Measurements from ENCODE around the gene CDK14. TPM values are rescaled to one million over a fixed set of nuclear protein-coding genes. Genes with fewer than 3 reads are reported as not detected.
A peak's percentile ranks its signal among the peaks of the same experiment; 100 is the strongest.

The CDK14 gene
- total and polyA plus RNA-seq, 10 of the 15 experiments (the other 5 are each of a cell fraction or from before 2014, with no cell fraction given) = 6.5 to 61.3 (median 24.2) TPM

GRCh38 chr7:90791596-90791995, 195.5 kb downstream of the CDK14 start:
- Histone ChIP-seq H3K27me3 (replicated peaks in 1 of 2; ENCODE audit: control insufficient read depth in 2 of 2, insufficient read depth in 2 of 2, low read length in 1 of 2) (no peaks in the 10 kb centered on the region), H4K20me1 (ENCODE audit: control insufficient read depth, insufficient read depth) (no peaks in the 10 kb centered on the region), H3K36me3 (ENCODE audit: control insufficient read depth in 2 of 2, insufficient read depth in 2 of 2, low read length in 1 of 2) (no peaks in the 10 kb centered on the region), H3K27ac (ENCODE audit: control insufficient read depth, insufficient read depth) (no peak overlapping the region), H3K4me2 (ENCODE audit: control insufficient read depth, insufficient read depth) (no peak overlapping the region), H3K4me3 (no peak overlapping the region), H2AFZ (ENCODE audit: control insufficient read depth, low read depth, low read length) (no peak overlapping the region), H3K9me3 (replicated peaks; ENCODE audit: control insufficient read depth, insufficient read depth, low read length) (peaks cover 10% of the 10 kb centered on the region; the same call in 2 of the 3 replicates), H3K4me1 (ENCODE audit: control insufficient read depth, insufficient read depth, low read length) (no peaks in the 10 kb centered on the region), H3K79me2 (ENCODE audit: control insufficient read depth, insufficient read depth, low read length) (no peaks in the 10 kb centered on the region), H3K9ac (ENCODE audit: control insufficient read depth, insufficient read depth, low read length) (no peak overlapping the region)
- POLR2A ChIA-PET = no interaction called here
- SMC1A ChIA-PET (ENCODE audit: uncharacterized antibody, unreplicated experiment) = interaction anchor here (2.0 kb wide), 1 partner anchor 14 kb away, joined by 9 read pairs; no protein-coding TSS in a partner anchor
- WGBS (ENCODE audit: insufficient coverage, insufficient replicate concordance, low lambda C conversion rate, missing lambda C conversion rate) = 79% methylated on average over 2 of the region's 3 CpGs
- intact Hi-C loops (cut with micrococcal nuclease; ENCODE audit: unreplicated experiment) (no loop called here), in situ Hi-C loops (cut with MboI) (no loop called here)
- RAD21 ChIA-PET (ENCODE audit: unreplicated experiment) = no interaction called here
- CTCF ChIA-PET = no interaction called here
- DNase-seq (ENCODE audit: low read depth, low spot score) (no peak), FAIRE-seq (no peak), ATAC-seq (no peak)
- BruUV-seq (replicated peaks) = no TSS peak
- TF ChIP-seq PKNOX1 (IDR thresholded peaks at IDR 0.05) (no peak), STAT3 (IDR thresholded peaks at IDR 0.05; ENCODE audit: low read depth, low read length) (no peak), SIN3A (IDR thresholded peaks at IDR 0.05; ENCODE audit: low read depth, low read length) (no peak), YBX1 (IDR thresholded peaks at IDR 0.05) (no peak), RAD21 (IDR thresholded peaks at IDR 0.05; ENCODE audit: insufficient read depth, low read depth, low read length) (no peak), RELA (IDR thresholded peaks at IDR 0.05; ENCODE audit: borderline replicate concordance, partially characterized antibody) (no peak)

- RAD21 ChIA-PET (ENCODE audit: unreplicated experiment) = no interaction called here
- Histone ChIP-seq H3K4me2 (ENCODE audit: control insufficient read depth, insufficient read depth) (no peak overlapping the region), H3K79me2 (ENCODE audit: control insufficient read depth, insufficient read depth, low read length) (no peaks in the 10 kb centered on the region), H2AFZ (ENCODE audit: control insufficient read depth, low read depth, low read length) (no peak overlapping the region), H3K27me3 (replicated peaks in 1 of 2; ENCODE audit: control insufficient read depth in 2 of 2, insufficient read depth in 2 of 2, low read length in 1 of 2) (no peaks in the 10 kb centered on the region), H3K9me3 (replicated peaks; ENCODE audit: control insufficient read depth, insufficient read depth, low read length) (peaks cover 10% of the 10 kb centered on the region; the same call in 2 of the 3 replicates), H4K20me1 (ENCODE audit: control insufficient read depth, insufficient read depth) (no peaks in the 10 kb centered on the region), H3K9ac (ENCODE audit: control insufficient read depth, insufficient read depth, low read length) (no peak overlapping the region), H3K4me3 (no peak overlapping the region), H3K36me3 (ENCODE audit: control insufficient read depth in 2 of 2, insufficient read depth in 2 of 2, low read length in 1 of 2) (no peaks in the 10 kb centered on the region), H3K4me1 (ENCODE audit: control insufficient read depth, insufficient read depth, low read length) (no peaks in the 10 kb centered on the region), H3K27ac (ENCODE audit: control insufficient read depth, insufficient read depth) (no peak overlapping the region)
- ATAC-seq (peak; percentile 31; the same call in 2 of the 3 replicates), FAIRE-seq (no peak), DNase-seq (ENCODE audit: low read depth, low spot score) (no peak)
- intact Hi-C loops (cut with micrococcal nuclease; ENCODE audit: unreplicated experiment) (no loop called here), in situ Hi-C loops (cut with MboI) (no loop called here)
- WGBS (ENCODE audit: insufficient coverage, insufficient replicate concordance, low lambda C conversion rate, missing lambda C conversion rate) = 0% methylated on average over 1 of the region's 1 CpG
- SMC1A ChIA-PET (ENCODE audit: uncharacterized antibody, unreplicated experiment) = interaction anchor here (1.0 kb wide), 1 partner anchor 15 kb away, joined by 4 read pairs; no protein-coding TSS in a partner anchor
- POLR2A ChIA-PET = no interaction called here
- BruUV-seq (replicated peaks) = no TSS peak
- CTCF ChIA-PET = no interaction called here
- no peak for TF ChIP-seq SREBF1 (IDR thresholded peaks at IDR 0.05; ENCODE audit: low read length)
- no peak for TF ChIP-seq NR2C1 (IDR thresholded peaks at IDR 0.05)
- TF ChIP-seq ZBED1 (IDR thresholded peaks at IDR 0.05; ENCODE audit: borderline replicate concordance) = no peak
- TF ChIP-seq NFYB (IDR thresholded peaks at IDR 0.05; ENCODE audit: insufficient read depth, low read depth, low read length) = no peak
- no peak for TF ChIP-seq MXI1 (IDR thresholded peaks at IDR 0.05; ENCODE audit: low read depth, low read length)
- TF ChIP-seq EGR1 (IDR thresholded peaks at IDR 0.05; ENCODE audit: borderline replicate concordance in 1 of 2, low read depth in 2 of 2, low read length in 2 of 2) = no peak
- TF ChIP-seq CTCF (IDR thresholded peaks at IDR 0.05 in 2 of 3, conservative IDR thresholded peaks at IDR 0.05 in 1 of 3; ENCODE audit: control insufficient read depth in 2 of 3, extremely low read depth in 1 of 3, insufficient read depth in 1 of 3, low read depth in 3 of 3, low read length in 3 of 3) = no peak
- TF ChIP-seq CHD2 (IDR thresholded peaks at IDR 0.05; ENCODE audit: borderline replicate concordance, low read depth, low read length) = no peak
Measured at GRCh38 chr7:90792301-90792700, 196.2 kb downstream of the CDK14 start.

All from GM12878 (cell line).